ENCODE results near the gene STK11IP.

STK11IP gene

GRCh38 chr2:219661197-219661954, 63.7 kb downstream of the STK11IP start:
- Histone ChIP-seq H3K9me2 (replicated peaks; ENCODE audit: insufficient read depth, low read length) (no peaks in the 10 kb centered on the region), H3F3A (ENCODE audit: insufficient read depth, low read length) (no peaks in the 10 kb centered on the region), H3K36me3 (replicated peaks; ENCODE audit: insufficient read depth, low read length) (no peaks in the 10 kb centered on the region), H3K4me3 (ENCODE audit: low read length) (no peak overlapping the region), H2AFZ (ENCODE audit: low read length) (no peak overlapping the region), H4K20me1 (ENCODE audit: insufficient read depth, low read length) (no peaks in the 10 kb centered on the region), H3K27ac (ENCODE audit: low read length) (no peak overlapping the region), H3K27me3 (replicated peaks; ENCODE audit: insufficient read depth, low read length) (no peaks in the 10 kb centered on the region), H3K4me2 (ENCODE audit: low read depth, low read length) (no peak overlapping the region), H3K9ac (ENCODE audit: low read length) (no peak overlapping the region), H3K9me3 (replicated peaks; ENCODE audit: insufficient read depth, low read length) (no peaks in the 10 kb centered on the region), H3K4me1 (ENCODE audit: low read length) (no peaks in the 10 kb centered on the region), H3K79me2 (ENCODE audit: low read length) (no peaks in the 10 kb centered on the region)
- TF ChIP-seq CTCF (IDR thresholded peaks at IDR 0.05; ENCODE audit: low read length) (no peak), EZH2 (optimal IDR thresholded peaks at IDR 0.05; ENCODE audit: low read depth, low read length) (no peak), EZH2phosphoT487 (IDR thresholded peaks at IDR 0.05; ENCODE audit: low read length) (no peak)
- DNase-seq, result no peak

GRCh38 chr2:219661955-219662395, 64.3 kb downstream of the STK11IP start:
- H3K4me3 ChIP-seq (ENCODE audit: low read length), result no peak overlapping the region
- H3K9ac ChIP-seq (ENCODE audit: low read length), result no peak overlapping the region
- no peak overlapping the region for H3K27ac ChIP-seq (ENCODE audit: low read length)
- no peaks in the 10 kb centered on the region for H3K36me3 ChIP-seq (replicated peaks; ENCODE audit: insufficient read depth, low read length)
- TF ChIP-seq EZH2phosphoT487 (IDR thresholded peaks at IDR 0.05; ENCODE audit: low read length) (no peak), EZH2 (optimal IDR thresholded peaks at IDR 0.05; ENCODE audit: low read depth, low read length) (no peak), CTCF (IDR thresholded peaks at IDR 0.05; ENCODE audit: low read length) (no peak)
- no peak for DNase-seq
- H2AFZ ChIP-seq (ENCODE audit: low read length), result no peak overlapping the region
- no peaks in the 10 kb centered on the region for H3F3A ChIP-seq (ENCODE audit: insufficient read depth, low read length)
- no peaks in the 10 kb centered on the region for H3K27me3 ChIP-seq (replicated peaks; ENCODE audit: insufficient read depth, low read length)
- no peak overlapping the region for H3K4me2 ChIP-seq (ENCODE audit: low read depth, low read length)
- no peaks in the 10 kb centered on the region for H3K9me3 ChIP-seq (replicated peaks; ENCODE audit: insufficient read depth, low read length)
- H3K9me2 ChIP-seq (replicated peaks; ENCODE audit: insufficient read depth, low read length), result no peaks in the 10 kb centered on the region
- H4K20me1 ChIP-seq (ENCODE audit: insufficient read depth, low read length), result no peaks in the 10 kb centered on the region
- no peaks in the 10 kb centered on the region for H3K4me1 ChIP-seq (ENCODE audit: low read length)
- no peaks in the 10 kb centered on the region for H3K79me2 ChIP-seq (ENCODE audit: low read length)

GRCh38 chr2:219662566-219662965, 64.9 kb downstream of the STK11IP start:
- Histone ChIP-seq H3K4me2 (ENCODE audit: low read depth, low read length) (no peak overlapping the region), H3K79me2 (ENCODE audit: low read length) (no peaks in the 10 kb centered on the region), H3K27ac (ENCODE audit: low read length) (no peak overlapping the region), H2AFZ (ENCODE audit: low read length) (no peak overlapping the region), H3K9ac (ENCODE audit: low read length) (no peak overlapping the region), H3K4me1 (ENCODE audit: low read length) (no peaks in the 10 kb centered on the region), H3K36me3 (replicated peaks; ENCODE audit: insufficient read depth, low read length) (no peaks in the 10 kb centered on the region), H3K9me2 (replicated peaks; ENCODE audit: insufficient read depth, low read length) (no peaks in the 10 kb centered on the region), H4K20me1 (ENCODE audit: insufficient read depth, low read length) (no peaks in the 10 kb centered on the region), H3K27me3 (replicated peaks; ENCODE audit: insufficient read depth, low read length) (no peaks in the 10 kb centered on the region), H3F3A (ENCODE audit: insufficient read depth, low read length) (no peaks in the 10 kb centered on the region), H3K4me3 (ENCODE audit: low read length) (no peak overlapping the region), H3K9me3 (replicated peaks; ENCODE audit: insufficient read depth, low read length) (no peaks in the 10 kb centered on the region)
- TF ChIP-seq EZH2 (optimal IDR thresholded peaks at IDR 0.05; ENCODE audit: low read depth, low read length) (no peak), EZH2phosphoT487 (IDR thresholded peaks at IDR 0.05; ENCODE audit: low read length) (no peak), CTCF (IDR thresholded peaks at IDR 0.05; ENCODE audit: low read length) (no peak)
- DNase-seq, result no peak
